GM20431 (cell line): ENCODE data around the gene SPTLC2.
"Not testable (repeated sequence)": the region's sequence is repeated elsewhere in the genome, so short reads cannot be mapped to it uniquely, and the experiment has no call there.

Experiments
- in situ Hi-C: fragments of 300-500 bp; cut with MseI, MboI; formaldehyde crosslinking; loops from one replicate; pipeline ENCODE4 v1.15.0; 2020; ENCODE audit warnings: low sequenced_read_pairs; ENCODE audit not compliant: unreplicated experiment

The SPTLC2 gene, protein sequence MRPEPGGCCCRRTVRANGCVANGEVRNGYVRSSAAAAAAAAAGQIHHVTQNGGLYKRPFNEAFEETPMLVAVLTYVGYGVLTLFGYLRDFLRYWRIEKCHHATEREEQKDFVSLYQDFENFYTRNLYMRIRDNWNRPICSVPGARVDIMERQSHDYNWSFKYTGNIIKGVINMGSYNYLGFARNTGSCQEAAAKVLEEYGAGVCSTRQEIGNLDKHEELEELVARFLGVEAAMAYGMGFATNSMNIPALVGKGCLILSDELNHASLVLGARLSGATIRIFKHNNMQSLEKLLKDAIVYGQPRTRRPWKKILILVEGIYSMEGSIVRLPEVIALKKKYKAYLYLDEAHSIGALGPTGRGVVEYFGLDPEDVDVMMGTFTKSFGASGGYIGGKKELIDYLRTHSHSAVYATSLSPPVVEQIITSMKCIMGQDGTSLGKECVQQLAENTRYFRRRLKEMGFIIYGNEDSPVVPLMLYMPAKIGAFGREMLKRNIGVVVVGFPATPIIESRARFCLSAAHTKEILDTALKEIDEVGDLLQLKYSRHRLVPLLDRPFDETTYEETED

DNA sequence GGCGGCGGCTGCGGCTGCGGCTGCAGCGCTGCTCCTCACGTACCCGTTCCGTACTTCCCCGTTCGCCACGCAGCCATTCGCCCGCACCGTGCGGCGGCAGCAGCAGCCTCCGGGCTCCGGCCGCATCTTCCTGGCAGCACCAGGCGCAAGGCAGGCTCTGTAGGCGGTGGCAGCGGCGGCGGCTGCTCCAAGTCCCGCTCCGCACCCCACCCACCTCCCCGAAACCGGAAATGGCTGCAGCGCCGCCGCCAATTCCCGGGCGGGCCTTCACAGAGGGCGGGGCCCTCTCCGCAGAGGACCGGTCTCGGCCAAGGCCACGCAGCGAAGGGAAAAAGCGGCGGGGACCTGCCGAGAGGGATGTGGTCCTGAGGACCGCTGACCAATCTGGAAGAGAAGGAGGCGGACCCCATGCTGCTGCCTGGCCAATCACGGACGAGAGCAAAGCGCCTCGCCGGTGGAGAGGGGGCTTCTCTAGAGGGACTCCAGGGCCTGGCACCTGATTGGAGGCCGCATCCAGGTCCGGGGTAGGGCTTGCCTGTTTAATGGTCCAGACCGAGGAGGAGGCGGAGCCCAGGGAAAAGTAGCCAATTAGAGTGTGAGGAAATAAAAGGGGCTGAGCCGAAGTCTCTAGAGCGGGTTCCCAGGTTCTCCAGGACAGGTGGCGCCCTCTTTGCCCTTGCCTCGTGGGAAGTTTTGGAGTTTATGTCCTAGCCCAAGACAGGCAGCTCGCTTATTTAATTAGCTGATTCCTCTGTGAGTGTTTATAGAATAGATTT lies at the start of gene SPTLC2:
Gene SPTLC2 (minus strand): TSS at position 184 of the 776 bp plus-strand sequence. CDS start 58 bp downstream, at position 126.
- in situ Hi-C loops: no loop called here

DNA sequence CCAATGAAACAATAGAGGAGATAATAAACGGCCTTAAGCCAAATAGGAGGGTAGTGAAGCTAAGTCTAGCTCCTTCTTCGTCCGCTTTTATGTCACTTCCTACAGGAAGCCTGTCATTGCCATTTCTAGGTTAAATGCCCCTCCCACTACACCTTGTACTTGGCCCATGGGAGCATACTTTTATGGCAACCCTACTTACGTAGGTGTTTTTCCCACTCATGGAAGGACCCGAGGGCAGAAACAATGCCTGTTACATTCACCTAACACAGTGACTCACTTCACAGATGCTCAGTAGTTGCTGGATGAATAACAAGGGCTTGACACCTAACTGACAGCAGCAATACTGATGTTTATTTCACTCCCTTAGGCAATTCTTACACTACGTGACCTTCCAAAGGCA lies 46.9 kb upstream of the SPTLC2 start:
- in situ Hi-C loops: no loop called here

DNA sequence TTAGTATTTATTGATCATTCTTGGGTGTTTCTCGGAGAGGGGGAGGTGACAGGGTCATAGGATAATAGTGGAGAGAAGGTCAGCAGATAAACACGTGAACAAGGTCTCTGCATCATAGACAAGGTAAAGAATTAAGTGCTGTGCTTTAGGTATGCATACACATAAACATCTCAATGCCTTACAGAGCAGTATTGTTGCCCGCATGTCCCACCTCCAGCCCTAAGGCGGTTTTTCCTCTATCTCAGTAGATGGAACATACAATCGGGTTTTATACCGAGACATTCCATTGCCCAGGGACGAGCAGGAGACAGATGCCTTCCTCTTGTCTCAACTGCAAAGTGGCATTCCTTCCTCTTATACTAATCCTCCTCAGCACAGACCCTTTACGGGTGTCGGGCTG lies 45.1 kb upstream of the SPTLC2 start:
- in situ Hi-C loops: not testable (repeated sequence)

DNA sequence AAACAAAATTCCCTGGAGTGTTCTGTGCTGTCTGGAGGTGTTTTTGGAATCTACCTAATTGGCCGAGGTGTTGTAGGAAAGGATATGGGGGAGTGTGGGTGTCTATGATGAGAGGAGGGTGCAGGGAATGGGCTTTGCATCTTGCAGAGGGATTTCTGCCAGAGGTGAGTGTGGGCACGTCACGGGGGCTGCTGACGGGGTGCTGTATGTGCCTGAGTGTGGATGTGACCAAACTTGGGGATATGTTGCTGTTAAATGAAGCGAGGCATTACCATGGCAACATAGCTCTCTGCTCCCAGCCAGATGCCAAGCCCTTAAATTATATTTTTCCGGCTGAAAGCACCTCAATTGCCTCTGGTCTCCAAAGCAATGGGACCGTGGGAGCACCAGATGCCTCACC lies 44.3 kb upstream of the SPTLC2 start:
- in situ Hi-C loops: no loop called here

DNA sequence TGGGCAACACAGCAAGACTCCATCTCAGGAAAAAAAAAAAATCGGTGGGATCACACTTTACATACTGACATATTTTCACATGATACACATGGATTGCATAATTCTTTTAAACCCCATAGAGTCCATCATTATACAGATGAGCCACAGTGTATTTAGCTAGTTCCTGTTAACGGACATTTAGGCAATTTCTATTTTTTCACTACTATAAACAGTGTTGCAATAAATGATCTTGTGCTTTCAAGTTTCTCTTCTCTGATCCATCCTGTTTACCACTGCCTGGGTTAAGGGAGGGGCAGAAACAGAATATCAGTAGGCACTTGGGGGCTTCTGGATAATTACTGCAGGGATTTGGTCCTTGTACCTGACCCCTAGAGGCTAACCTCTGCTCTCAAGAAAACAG lies 43.4 kb upstream of the SPTLC2 start:
- in situ Hi-C loops: no loop called here

DNA sequence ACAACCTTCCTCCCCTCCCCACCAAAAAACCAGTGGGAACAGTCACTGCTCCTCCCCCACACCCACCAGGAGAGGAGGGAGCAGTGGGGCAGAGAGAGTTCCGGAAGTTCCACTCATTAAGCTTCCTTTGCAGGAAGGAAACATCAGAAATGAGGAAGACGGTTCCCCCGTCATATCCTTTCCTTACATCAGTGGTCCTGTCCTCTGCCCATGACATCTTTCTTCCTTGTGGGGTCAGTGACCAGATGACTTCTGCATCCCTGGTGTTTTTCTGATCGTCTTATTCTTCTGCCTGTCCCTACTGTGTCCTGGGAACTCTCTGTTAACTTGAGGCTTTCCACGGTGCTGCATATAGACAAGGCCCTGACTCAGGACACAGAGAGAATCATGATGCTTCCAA lies 40.8 kb upstream of the SPTLC2 start:
- in situ Hi-C loops: no loop called here

DNA sequence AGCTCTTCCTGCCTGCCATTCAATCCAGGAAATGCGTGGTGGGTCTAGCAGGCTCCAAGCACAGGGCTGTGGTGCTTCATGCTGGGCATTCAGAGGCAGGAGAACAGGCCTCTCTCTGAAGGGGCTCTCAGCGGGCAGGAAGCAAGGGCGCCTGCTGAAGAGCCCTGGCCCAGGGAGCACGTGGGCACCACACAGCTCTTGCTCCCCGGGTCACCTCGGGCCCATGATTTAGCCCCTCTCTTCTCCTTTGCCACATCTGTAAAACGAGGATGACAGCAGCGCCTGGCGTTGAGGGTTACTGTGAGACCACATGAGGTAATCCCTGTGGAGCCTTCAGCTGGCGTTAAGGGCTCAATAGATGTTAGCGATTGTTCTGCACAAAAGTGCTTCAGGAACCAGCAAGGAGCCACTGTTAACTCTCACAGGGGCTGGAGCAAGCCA lies 37.6 kb upstream of the SPTLC2 start:
- in situ Hi-C loops: no loop called here

DNA sequence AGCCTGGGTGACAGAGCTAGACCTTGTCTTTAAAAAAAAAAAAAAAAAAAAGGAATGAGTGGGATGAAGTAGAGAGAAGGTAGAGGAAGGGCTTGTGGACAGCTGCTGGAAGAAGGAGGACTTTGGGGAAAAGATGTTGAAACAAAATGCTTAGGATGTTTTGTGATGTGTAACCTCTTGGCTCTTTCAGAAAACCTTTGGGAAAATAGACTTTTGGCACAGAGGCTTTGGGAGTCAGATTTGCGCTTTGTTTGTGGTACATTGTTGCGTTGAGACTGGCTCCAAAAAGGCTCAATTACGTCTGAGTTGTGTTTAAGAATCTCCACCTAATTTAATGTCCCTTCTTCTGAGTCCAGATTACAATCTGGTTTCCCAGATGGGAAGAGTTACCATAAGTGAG lies 32.9 kb upstream of the SPTLC2 start:
- in situ Hi-C loops: no loop called here

DNA sequence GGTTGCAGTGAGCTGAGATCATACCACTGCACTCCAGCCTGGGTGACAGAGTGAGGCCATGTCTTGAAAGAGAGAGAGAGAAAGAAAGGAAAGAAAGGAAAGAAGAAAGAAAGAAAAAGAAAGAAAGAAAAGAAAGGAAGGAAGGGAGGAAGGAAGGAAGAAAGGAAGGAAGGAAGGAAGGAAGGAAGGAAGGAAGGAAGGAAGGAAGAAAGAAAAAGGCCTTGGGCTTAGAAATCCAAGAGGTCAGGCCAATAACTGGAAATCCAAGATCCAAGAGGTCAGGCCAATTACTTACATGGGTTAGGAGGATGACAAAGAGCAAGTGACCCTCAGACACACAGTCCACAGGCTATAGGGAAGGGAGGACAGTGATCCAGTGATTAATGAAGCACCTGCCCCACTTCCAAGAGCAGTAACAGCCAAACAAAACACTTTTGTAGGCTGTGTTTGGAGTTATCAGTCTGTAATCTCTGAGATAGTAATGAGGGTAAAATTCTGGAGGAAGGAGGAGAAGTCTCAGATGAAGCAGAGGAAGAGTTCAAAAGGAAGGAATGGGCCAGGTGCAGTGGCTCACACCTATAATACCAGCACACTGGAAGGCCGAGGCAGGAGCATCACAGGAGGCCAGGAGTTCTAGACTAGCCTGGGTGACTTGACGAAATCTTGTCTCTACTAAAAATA lies 32.2 kb upstream of the SPTLC2 start:
- in situ Hi-C loops: no loop called here

DNA sequence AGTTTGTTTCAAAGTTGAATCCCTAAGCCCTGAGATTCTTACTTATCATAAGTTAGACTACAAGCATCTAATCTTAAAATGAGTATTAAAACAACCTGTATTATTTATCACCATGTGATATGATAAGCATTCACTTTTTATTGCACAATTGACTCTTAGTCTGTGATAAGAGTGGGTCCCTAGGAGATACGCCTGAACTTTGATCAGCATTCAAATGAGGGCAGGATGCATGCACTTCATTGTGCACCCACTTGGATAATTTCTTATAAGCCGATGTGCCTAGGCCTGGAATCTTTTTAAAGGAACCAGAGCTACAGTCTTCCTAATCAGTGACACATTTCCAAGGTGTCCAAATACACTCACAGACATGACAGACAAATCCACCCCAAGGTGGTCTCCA lies 31.4 kb upstream of the SPTLC2 start:
- in situ Hi-C loops: no loop called here

DNA sequence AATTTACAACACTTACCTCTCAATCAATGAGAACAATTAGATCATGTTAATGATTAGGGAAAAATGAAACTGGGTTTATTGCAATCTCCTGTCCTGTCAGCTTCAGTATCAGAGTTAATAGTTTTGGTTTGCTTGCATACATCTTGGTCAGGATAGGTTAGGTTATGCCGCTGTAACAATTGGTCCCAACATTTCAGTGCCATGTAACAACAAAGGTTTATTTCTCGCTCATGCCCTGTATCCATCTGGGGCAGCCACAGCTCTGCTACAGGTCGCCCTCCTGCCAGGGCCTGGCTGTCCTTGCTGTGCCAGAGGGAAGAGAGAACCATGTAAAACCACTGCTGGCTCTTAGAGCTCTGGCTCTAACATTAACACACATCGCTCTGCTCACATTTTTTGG lies 30.5 kb upstream of the SPTLC2 start:
- in situ Hi-C loops: no loop called here

DNA sequence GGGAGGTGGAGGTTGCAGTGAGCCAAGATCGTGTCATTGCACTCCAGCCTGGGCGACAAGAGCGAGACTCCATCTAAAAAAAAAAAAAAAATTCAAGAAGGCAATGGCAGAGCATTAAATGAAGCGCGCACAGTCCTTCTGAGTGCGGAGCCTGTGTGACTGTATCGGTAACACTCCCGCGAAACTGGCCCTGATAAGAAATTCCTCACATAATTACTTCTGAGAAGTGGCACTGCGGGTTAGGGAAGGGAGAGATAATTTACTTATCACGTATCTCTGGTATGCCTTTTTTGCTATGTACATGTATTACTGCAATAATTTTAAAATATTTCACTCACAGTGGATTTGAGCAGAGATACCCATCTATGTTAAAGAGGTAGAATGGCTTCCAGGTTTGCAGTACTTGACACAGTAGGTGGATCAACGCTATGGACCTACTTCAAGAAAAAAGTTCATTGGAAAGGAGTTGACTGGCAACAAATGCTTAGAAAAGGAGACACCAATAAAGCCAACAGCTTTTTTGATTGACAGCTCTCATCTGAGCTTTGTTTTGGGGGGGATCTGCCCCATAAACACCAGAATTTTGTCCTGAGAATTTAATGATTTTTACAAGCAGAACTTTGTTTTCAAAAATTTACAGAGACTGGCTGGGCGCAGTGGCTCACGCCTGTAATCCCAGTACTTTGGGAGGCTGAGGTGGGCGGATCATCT lies 29.2 kb upstream of the SPTLC2 start:
- in situ Hi-C loops: no loop called here

DNA sequence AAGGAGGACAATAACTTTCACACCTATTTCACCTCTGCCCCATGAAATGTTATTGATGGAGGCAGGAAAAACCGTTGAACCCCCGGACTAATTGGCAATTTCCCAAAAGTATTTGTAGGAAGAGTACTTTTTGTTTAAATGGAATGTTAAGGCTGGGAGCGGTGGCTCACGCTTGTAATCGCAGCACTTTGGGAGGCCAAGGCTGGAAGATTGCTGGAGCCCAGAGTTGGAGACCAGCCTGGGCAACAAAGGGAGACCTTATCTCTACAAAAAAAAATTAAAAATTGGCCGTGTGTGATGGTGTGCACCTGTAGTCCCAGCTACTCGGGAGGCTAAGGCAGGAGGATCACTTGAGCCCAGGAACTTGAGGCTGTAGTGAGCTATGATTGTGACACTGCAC lies 26.0 kb upstream of the SPTLC2 start:
- in situ Hi-C loops: no loop called here

DNA sequence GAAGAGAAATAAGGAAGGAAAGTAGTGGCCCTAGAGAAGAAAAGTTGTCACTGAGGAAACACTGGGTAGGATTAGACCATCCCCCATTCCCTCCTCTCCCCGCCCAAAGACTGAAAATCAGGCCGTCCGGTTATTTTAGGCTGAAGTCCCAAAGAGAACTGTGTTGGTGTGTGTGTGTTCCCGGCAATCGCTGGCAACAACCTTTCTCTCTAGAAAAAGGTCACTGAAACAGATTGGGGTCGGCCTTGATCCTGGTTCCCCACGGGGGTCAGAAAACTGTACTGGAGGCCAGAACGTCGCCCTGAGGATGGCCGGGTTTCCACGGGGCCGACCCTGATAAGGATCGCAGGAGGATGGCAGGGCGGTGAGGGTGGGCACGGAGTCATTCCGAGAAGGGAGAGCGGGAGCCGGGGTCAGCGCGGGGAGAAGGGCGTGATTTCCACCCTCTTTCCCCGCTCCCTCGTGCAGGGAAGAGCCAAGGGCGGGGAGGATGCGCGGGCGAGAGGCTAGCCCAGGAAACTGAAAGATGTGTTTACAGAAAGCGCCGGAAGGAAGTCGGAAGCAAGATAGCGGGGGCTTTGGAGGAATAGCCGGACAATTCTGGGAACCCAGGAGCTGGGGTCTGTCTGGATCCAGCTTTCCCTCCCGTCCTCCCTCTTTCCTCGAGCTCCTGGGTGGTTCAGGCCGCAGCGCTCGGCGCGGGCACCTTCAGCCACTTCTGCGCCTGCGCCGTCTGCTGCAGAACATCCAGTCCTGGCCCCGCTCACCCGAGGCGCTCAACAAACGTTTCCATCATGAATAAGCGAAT lies 25.3 kb upstream of the SPTLC2 start:
- in situ Hi-C loops: no loop called here

DNA sequence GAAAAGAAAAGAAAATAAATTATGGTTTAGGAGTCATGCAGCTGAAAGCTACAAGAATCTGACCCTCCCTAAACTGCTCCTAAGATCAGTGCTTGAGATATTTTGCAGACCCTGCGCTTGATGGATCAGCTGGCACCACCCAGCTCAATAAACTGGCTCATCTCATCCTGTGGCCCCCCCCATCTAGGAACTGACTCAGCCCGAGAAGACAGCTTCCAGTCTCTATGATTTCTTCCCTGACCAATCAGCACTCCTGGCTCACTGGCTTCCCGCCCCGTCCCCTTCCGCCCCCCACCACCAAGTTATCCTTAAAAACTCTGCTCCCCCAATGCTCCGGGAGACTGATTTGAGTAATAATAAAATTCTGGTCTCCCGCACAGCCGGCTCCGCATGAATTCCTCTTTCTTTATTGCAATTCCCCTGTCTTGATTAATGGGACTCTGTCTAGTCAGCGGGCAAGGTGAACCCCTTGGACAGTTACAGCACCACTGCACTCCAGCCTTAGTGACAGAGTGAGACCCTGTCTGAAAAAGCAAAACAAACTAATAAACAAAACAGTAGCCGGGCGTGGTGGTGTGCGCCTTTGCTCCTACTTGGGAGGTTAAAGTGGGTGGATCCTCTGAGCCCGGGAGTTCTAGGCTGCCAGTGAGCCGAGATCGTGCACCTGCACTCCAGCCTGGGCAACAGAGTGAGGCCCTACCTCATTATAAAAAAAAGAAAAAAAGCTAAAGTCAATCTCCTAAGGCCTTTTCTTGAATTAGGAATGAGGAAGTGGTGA lies 24.5 kb upstream of the SPTLC2 start:
- in situ Hi-C loops: no loop called here

DNA sequence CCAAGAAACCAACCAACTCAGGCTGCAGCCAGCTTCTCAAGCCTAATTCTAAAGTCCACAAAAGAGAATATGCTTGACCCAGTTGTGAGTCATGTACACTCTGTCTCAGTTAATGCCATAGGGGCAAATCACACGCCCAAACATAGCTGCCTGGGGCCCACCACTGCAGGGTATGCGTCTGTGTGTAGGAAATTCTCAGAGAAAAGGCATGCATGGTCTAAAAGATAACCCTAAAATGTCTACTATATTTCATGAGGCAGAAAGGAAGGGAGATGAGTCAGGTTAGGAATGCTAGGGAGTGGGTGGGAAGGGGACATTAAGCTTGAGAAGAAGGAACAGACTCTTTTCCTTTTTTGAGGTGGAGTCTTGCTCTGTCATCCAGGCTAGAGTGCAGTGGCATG lies 22.3 kb upstream of the SPTLC2 start:
- in situ Hi-C loops: no loop called here

DNA sequence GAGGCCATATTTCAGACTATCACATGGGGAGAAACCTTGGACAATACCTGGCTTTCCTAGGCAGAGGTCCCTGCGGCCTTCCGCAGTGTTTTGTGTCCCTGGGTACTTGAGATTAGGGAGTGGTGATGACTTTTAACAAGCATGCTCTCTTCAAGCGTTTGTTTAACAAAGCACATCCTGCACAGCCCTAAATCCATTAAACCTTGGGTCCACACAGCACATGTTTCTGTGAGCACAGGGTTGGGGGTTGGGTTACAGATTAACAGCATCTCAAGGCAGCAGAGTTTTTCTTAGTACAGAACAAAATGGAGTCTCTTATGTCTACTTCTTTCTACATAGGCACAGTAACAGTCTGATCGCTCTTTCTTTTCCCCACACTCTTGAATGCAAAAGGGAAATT lies 19.4 kb upstream of the SPTLC2 start:
- in situ Hi-C loops: not testable (repeated sequence)

DNA sequence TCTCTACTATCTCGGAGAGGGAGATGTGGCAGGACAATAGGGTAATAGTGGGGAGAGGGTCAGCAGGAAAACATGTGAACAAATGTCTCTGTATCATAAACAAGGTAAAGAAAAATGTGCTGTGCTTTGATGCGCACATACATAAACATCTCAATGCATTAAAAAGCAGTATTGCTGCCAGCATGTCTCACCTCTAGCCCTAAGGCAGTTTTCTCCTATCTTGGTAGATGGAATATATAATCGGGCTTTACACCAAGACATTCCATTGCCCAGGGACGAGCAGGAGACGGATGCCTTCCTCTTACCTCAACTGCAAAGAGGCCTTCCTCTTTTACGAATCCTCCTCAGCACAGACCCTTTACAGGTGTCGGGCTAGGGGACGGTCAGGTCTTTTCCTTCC lies 19.0 kb upstream of the SPTLC2 start:
- in situ Hi-C loops: not testable (repeated sequence)
